GM21381 (cell line): ENCODE data around the gene BACE1-AS.
"Not testable (repeated sequence)": the region's sequence is repeated elsewhere in the genome, so short reads cannot be mapped to it uniquely, and the experiment has no call there.

Experiments used
- ATAC-seq: cut with Tn5 transposase; IDR thresholded peaks from one replicate; pipeline ENCODE4 v1.9.1; 2021; ENCODE audit warnings: mild to moderate bottlenecking, moderate library complexity; ENCODE audit not compliant: unreplicated experiment

BACE1-AS gene

GRCh38 chr11:117318738-117319137, 27.6 kb downstream of the BACE1-AS start:
- ATAC-seq = no peak

- no peak for ATAC-seq
Observed at GRCh38 chr11:117319214-117319840, 28.2 kb downstream of the BACE1-AS start.

DNA sequence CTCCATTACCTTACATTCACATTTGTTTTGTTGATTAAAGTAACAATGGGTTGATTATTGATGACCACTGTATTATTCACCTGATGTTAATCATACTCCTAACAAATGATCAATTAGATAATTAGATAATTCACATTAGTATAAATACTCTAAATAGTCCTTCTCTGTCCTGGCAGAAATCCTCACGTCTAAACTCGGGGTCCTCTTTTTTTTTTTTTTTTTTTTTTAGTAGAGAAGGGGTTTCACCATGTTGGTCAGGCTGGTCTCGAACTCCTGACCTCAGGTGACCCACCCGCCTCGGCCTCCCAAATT, 36.1 kb downstream of the BACE1-AS start:
- ATAC-seq = not testable (repeated sequence)

GRCh38 chr11:117327567-117328374, 36.6 kb downstream of the BACE1-AS start, which contains the start of gene CEP164:
Gene CEP164, plus strand, starts transcription at chr11:117327854. Its CDS starts 10,733 bp downstream, at chr11:117338587.
- ATAC-seq = peak; percentile 96

GRCh38 chr11:117328375-117329010, 37.3 kb downstream of the BACE1-AS start:
- ATAC-seq = no peak

DNA sequence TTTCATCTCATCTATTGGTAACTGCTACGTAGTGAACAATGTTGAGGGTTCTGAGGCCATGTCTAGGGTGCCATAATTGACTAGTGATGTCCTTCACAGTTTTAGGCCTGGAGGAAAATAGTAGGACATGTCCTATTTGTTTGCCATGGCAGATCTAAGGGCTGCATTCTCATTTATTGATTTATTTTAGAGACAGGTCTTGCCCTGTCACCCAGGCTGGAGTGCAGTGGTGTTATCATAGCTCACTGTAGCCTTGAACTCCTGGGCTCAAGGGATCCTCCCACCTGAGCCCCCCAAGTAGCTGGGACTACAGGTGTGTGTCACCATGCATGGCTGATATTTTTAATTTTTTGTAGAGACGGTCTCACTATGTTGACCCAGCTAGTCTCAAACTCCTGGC, 41.7 kb downstream of the BACE1-AS start:
- no peak for ATAC-seq

GRCh38 chr11:117333917-117334316, 42.8 kb downstream of the BACE1-AS start:
- no peak for ATAC-seq

- no peak for ATAC-seq
Observed at GRCh38 chr11:117334896-117335295, 43.8 kb downstream of the BACE1-AS start.

- no peak for ATAC-seq
Observed at GRCh38 chr11:117335399-117335798, 44.3 kb downstream of the BACE1-AS start.

- no peak for ATAC-seq
Observed at GRCh38 chr11:117337076-117337475, 45.9 kb downstream of the BACE1-AS start.
